Heart left ventricle (tissue), 16 donors: ENCODE results near the gene ADGRD1. TPM values are rescaled to one million over a fixed set of nuclear protein-coding genes. Genes with fewer than 3 reads are reported as not detected.
A peak's percentile ranks its signal among the peaks of the same experiment; 100 is the strongest.

ENCODE experiments used
- ATAC-seq, 4 donors: fragments of 200-7000 bp; cut with Tn5 transposase; one replicate each; pipeline ENCODE4 v1.9.1; 2020 to 2022; ENCODE audit warnings: moderate library complexity in 4 of 4, mild to moderate bottlenecking in 3 of 4, moderate number of reproducible peaks in 1 of 4
- DNase-seq, 5 donors: peaks; one replicate each; pipeline ENCODE4 v3.0.0-alpha.2; 2020
- H3K27ac ChIP-seq, 12 donors: fragments of 200-600 bp; sonication (generic) in 4 of 12; one replicate each; pipeline versions ENCODE4 v1.5.0 to v1.8.0; 2016 to 2022; ENCODE audit warnings: mild to moderate bottlenecking in 2 of 12
- H3K27me3 ChIP-seq, 9 donors: fragments of 200-600 bp; sonication (generic) in 2 of 9; one replicate each; pipeline versions ENCODE4 v1.5.1 to v1.8.0; 2016 to 2022; ENCODE audit warnings: mild to moderate bottlenecking in 3 of 9
- H3K36me3 ChIP-seq, 9 donors: fragments of 200-600 bp; sonication (generic) in 2 of 9; one replicate each; pipeline versions ENCODE4 v1.5.0 to v1.8.0; 2018 to 2022; ENCODE audit warnings: mild to moderate bottlenecking in 2 of 9
- H3K4me1 ChIP-seq, 12 donors: fragments of 200-600 bp; sonication (generic) in 4 of 12; one replicate each; pipeline versions ENCODE4 v1.5.0 to v1.8.0; 2016 to 2022; ENCODE audit warnings: mild to moderate bottlenecking in 3 of 12
- H3K4me3 ChIP-seq, 12 donors: fragments of 200-600 bp; sonication (generic) in 4 of 12; one replicate each; pipeline versions ENCODE4 v1.5.0 to v1.8.0; 2017 to 2022; ENCODE audit warnings: mild to moderate bottlenecking in 9 of 12, moderate library complexity in 4 of 12
- H3K9me3 ChIP-seq, 12 donors: fragments of 200-600 bp; sonication (generic) in 4 of 12; one replicate each; pipeline versions ENCODE4 v1.5.0 to v1.8.0; 2016 to 2022; ENCODE audit warnings: mild to moderate bottlenecking in 1 of 12
- CTCF ChIP-seq, 12 donors: fragments of 200-600 bp; sonication (generic) in 4 of 12; IDR thresholded peaks; one replicate each; pipeline versions ENCODE4 v1.5.0 to v1.8.0; 2018 to 2022; ENCODE audit warnings: antibody characterized with exemption in 12 of 12, mild to moderate bottlenecking in 5 of 12
- POLR2A ChIP-seq, 2 donors: fragments of 450-650 bp; IDR thresholded peaks; one replicate each; pipeline ENCODE4 v1.6.1; 2017; ENCODE audit warnings: antibody characterized with exemption in 2 of 2, mild to moderate bottlenecking in 2 of 2, moderate library complexity in 2 of 2
- WGBS, 4 donors: extraction: QIAGEN DNeasy Blood & Tissue Kit in 2 of 4; methylation state at CpG; one replicate each; pipeline versions ENCODE4 v1.1.5 to v1.1.7; 2013 to 2018; 5-methylcytosine and 5-hydroxymethylcytosine counted together
- intact Hi-C, 10 donors: fragments of 100-400 bp; cut with DNase I; formaldehyde crosslinking; loops; one replicate each; pipeline versions ENCODE4 v1.11.1 to v1.14.2; 2022
- polyA plus RNA-seq, 2 donors: library from polyadenylated mRNA; stranded (reverse); fragments of 200-250 nt; gene quantifications; one replicate each; pipeline ENCODE4 v1.2.3, GENCODE V29; 2013
- total RNA-seq, 9 donors: library from RNA; depleted of rRNA in 2 of 9; stranded (reverse); fragments of >200 nt in 2 of 9; fragmentation: NEBNext Ultra II Directional in 3 of 9; extraction: Animal tissue kit (Norgen Biotek cat#: 25700) in 3 of 9; gene quantifications; one replicate each; pipeline versions ENCODE4 v1.1.0 to v1.2.4, GENCODE V29; 2016 to 2023
- donor health status: ischemic (EF 13 %, LVEDD 7.1; RV severe dilation, severe dysfunction).
- donor health status: healthy with polysubstance abuse.
- donor health status: DM: no; HTN: yes; CAD: no.
- donor health status: DM: no; HTN: no; CAD: no.
- donor health status: ischemic (EF 25% LVEDD 6.9; RV normal size, moderate dysfunction).
- donor health status: ischemic (EF 25% LVEDD 5.7; RV mildly dilated, moderate dysfunction).
- donor health status: healthy.
- donor health status: DM: yes; HTN: yes; CAD: no.
- donor health status: ischemic (EF 35%, LVEDD 5.7; RV mildly dilated, moderate dysfunction).
- donor health status: nonischemic (EF 11% LVEDD 7.7; RV severe dilation, severe dysfunction).
- donor health status: DM: yes; HTN: yes; CAD: no.
- donor health status: PGD.
- donor health status: ischemic (EF 29% LVEDD 5.4; RV normal size, mild dysfunction).
- donor health status: nonischemic (EF 23%, LVEDD 6.1; RV moderate dilation, normal function).

The ADGRD1 gene
- total and polyA plus RNA-seq, 11 donors, result 22.7 to 109 (median 66.3) TPM

DNA sequence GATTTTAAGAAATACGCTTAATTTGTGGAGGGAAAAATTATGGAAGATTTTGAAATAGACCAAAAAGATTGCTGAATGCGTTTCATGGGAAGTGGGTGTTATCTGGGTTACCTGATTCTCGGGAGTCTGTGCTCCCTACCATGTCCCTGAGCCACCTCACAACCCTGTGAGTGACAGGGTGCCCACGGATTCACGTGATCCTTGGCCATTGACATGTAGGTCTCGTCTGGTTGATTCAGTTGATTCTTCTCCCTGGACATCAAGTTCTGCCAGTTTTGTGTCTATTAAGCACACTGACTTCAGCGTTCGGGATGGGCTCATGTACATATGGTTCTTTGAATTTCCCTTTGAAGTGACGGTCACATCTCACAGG, 101.4 kb downstream of the ADGRD1 start:
- DNase-seq, result no peak

GRCh38 chr12:131055596-131056233, 102.0 kb downstream of the ADGRD1 start:
- Histone ChIP-seq H3K27ac (peak overlapping the region in 2 of 12 donors; percentile 13 to 73), H3K36me3 (peaks cover 0 to 10% (median 0%) of the 10 kb centered on the region in 9 donors), H3K4me1 (peaks cover 0 to 32% (median 9%) of the 10 kb centered on the region in 12 donors), H3K27me3 (no peaks in the 10 kb centered on the region), H3K9me3 (peaks cover 0 to 13% (median 0%) of the 10 kb centered on the region in 12 donors), H3K4me3 (no peak overlapping the region)
- peak in 1 of 5 donors; percentile 10 for DNase-seq
- TF ChIP-seq POLR2A (IDR thresholded peaks at IDR 0.05), result no peak
- TF ChIP-seq CTCF (IDR thresholded peaks at IDR 0.05), result no peak
- no peak for ATAC-seq
- intact Hi-C loops, result no loop called here
- 72 to 80% (median 76%) methylated on average over 7 of the region's 7 CpGs for WGBS, 4 donors

More for the DNA sequence above, 101.4 kb downstream of the ADGRD1 start:
- H3K27me3 ChIP-seq, result no peaks in the 10 kb centered on the region
- peaks cover 0 to 32% (median 11%) of the 10 kb centered on the region in 12 donors for H3K4me1 ChIP-seq
- 87 to 93% (median 91%) methylated on average over 9 of the region's 9 CpGs for WGBS, 4 donors
- H3K36me3 ChIP-seq, result peaks cover 0 to 10% (median 0%) of the 10 kb centered on the region in 9 donors
- no peak overlapping the region for H3K4me3 ChIP-seq
- H3K27ac ChIP-seq, result peak overlapping the region in 1 of 12 donors; percentile 13
- intact Hi-C loops, result no loop called here
- H3K9me3 ChIP-seq, result peaks cover 0 to 12% (median 0%) of the 10 kb centered on the region in 12 donors
- TF ChIP-seq POLR2A (IDR thresholded peaks at IDR 0.05) (no peak), CTCF (IDR thresholded peaks at IDR 0.05) (no peak)
- no peak for ATAC-seq

- TF ChIP-seq POLR2A (IDR thresholded peaks at IDR 0.05), result no peak
- TF ChIP-seq CTCF (IDR thresholded peaks at IDR 0.05), result no peak
- intact Hi-C loops, result no loop called here
- Histone ChIP-seq H3K4me3 (no peak overlapping the region), H3K27ac (peak overlapping the region in 2 of 12 donors; percentile 56 to 73), H3K9me3 (peaks cover 0 to 13% (median 0%) of the 10 kb centered on the region in 12 donors), H3K27me3 (no peaks in the 10 kb centered on the region), H3K4me1 (peaks cover 0 to 32% (median 9%) of the 10 kb centered on the region in 12 donors), H3K36me3 (peaks cover 0 to 10% (median 0%) of the 10 kb centered on the region in 9 donors)
- no peak for ATAC-seq
- DNase-seq, result peak in 2 of 5 donors; percentile 3 to 9
- 68 to 71% (median 69%) methylated on average over 10 of the region's 10 CpGs for WGBS, 4 donors
Measured at GRCh38 chr12:131056626-131057025, 102.9 kb downstream of the ADGRD1 start.

DNA sequence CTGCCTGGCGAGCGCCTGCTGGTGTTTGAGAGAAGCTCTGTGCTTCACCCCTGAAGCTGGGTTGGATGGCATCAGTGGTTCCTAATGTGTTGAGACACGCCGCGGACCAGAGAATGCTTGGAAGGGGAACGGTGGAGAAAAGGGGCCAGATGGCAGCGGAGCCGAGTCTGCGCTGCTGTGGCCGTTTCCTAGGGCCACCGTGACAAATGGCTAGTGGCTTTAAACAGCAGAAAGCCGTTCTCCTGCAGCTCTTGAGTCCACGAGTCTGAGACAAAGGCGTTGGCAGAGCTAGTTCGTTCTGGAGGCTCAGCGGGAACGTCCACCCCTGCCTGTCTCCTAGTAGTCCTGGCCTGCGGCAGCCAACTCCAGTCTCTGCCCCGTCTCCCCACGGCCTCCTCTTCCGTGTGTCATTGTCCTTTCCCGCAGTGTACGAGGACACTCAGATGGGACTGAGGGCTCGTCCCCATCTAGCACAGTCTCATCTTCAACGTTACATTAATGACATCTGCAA, 103.6 kb downstream of the ADGRD1 start:
- DNase-seq, result peak in 2 of 5 donors; percentile 7 to 13
- H3K9me3 ChIP-seq, result peaks cover 0 to 13% (median 0%) of the 10 kb centered on the region in 12 donors
- TF ChIP-seq POLR2A (IDR thresholded peaks at IDR 0.05) (no peak), CTCF (IDR thresholded peaks at IDR 0.05) (no peak)
- H3K4me1 ChIP-seq, result peaks cover 0 to 32% (median 9%) of the 10 kb centered on the region in 12 donors
- H3K27me3 ChIP-seq, result no peaks in the 10 kb centered on the region
- intact Hi-C loops, result no loop called here
- no peak overlapping the region for H3K4me3 ChIP-seq
- WGBS, 4 donors, result 81 to 94% (median 91%) methylated on average over 25 of the region's 25 CpGs
- peaks cover 0 to 5% (median 0%) of the 10 kb centered on the region in 9 donors for H3K36me3 ChIP-seq
- peak overlapping the region in 7 of 12 donors; percentile 56 to 73 (median 62) for H3K27ac ChIP-seq
- ATAC-seq, result no peak
